ENCODE measurements around the gene KCNH8.

Gene KCNH8

GRCh38 chr3:19364148-19364547 is 215.8 kb downstream of the KCNH8 start:
- DNase-seq (ENCODE audit: low read depth), result no peak

GRCh38 chr3:19365471-19365870 is 217.2 kb downstream of the KCNH8 start:
- DNase-seq (ENCODE audit: low read depth), result no peak

- DNase-seq (ENCODE audit: low read depth), result no peak
Measured at GRCh38 chr3:19384868-19385267, 236.6 kb downstream of the KCNH8 start.

GRCh38 chr3:19392150-19392549 is 243.8 kb downstream of the KCNH8 start:
- no peak for DNase-seq (ENCODE audit: low read depth)

- DNase-seq (ENCODE audit: low read depth), result no peak
Measured at GRCh38 chr3:19394946-19395345, 246.6 kb downstream of the KCNH8 start.

GRCh38 chr3:19396726-19397125 is 248.4 kb downstream of the KCNH8 start:
- DNase-seq (ENCODE audit: low read depth), result no peak

- DNase-seq (ENCODE audit: low read depth), result no peak
Measured at GRCh38 chr3:19399356-19399755, 251.0 kb downstream of the KCNH8 start.

GRCh38 chr3:19399836-19400235 is 251.5 kb downstream of the KCNH8 start:
- no peak for DNase-seq (ENCODE audit: low read depth)

GRCh38 chr3:19420159-19420558 is 271.8 kb downstream of the KCNH8 start:
- no peak for DNase-seq (ENCODE audit: low read depth)

GRCh38 chr3:19425825-19426224 is 277.5 kb downstream of the KCNH8 start:
- no peak for DNase-seq (ENCODE audit: low read depth)

GRCh38 chr3:19427422-19428149 is 279.3 kb downstream of the KCNH8 start:
- DNase-seq (ENCODE audit: low read depth), result no peak

- DNase-seq (ENCODE audit: low read depth), result no peak
Measured at GRCh38 chr3:19428729-19429128, 280.4 kb downstream of the KCNH8 start.

- no peak for DNase-seq (ENCODE audit: low read depth)
Measured at GRCh38 chr3:19432669-19433068, 284.4 kb downstream of the KCNH8 start.

- DNase-seq (ENCODE audit: low read depth), result no peak
Measured at GRCh38 chr3:19436746-19437145, 288.4 kb downstream of the KCNH8 start.

GRCh38 chr3:19439944-19440343 is 291.6 kb downstream of the KCNH8 start:
- DNase-seq (ENCODE audit: low read depth), result no peak

GRCh38 chr3:19446138-19446537 is 297.8 kb downstream of the KCNH8 start:
- no peak for DNase-seq (ENCODE audit: low read depth)

GRCh38 chr3:19446687-19447086 is 298.4 kb downstream of the KCNH8 start:
- no peak for DNase-seq (ENCODE audit: low read depth)

GRCh38 chr3:19455546-19455945 is 307.2 kb downstream of the KCNH8 start:
- no peak for DNase-seq (ENCODE audit: low read depth)

GRCh38 chr3:19456738-19457137 is 308.4 kb downstream of the KCNH8 start:
- DNase-seq (ENCODE audit: low read depth), result no peak

GRCh38 chr3:19457449-19457848 is 309.1 kb downstream of the KCNH8 start:
- DNase-seq (ENCODE audit: low read depth), result no peak

GRCh38 chr3:19467761-19468160 is 319.5 kb downstream of the KCNH8 start:
- DNase-seq (ENCODE audit: low read depth), result no peak

GRCh38 chr3:19471138-19471537 is 322.8 kb downstream of the KCNH8 start:
- DNase-seq (ENCODE audit: low read depth), result no peak

GRCh38 chr3:19473971-19474580 is 325.8 kb downstream of the KCNH8 start:
- no peak for DNase-seq (ENCODE audit: low read depth)

- DNase-seq (ENCODE audit: low read depth), result no peak
Measured at GRCh38 chr3:19476281-19476680, 328.0 kb downstream of the KCNH8 start.

Measured in T follicular helper cell (primary cell).